Activated CD8-positive, alpha-beta memory T cell treated with anti-CD3 and anti-CD28 coated beads for 24 hours (primary cell): ENCODE data around the gene PTPRN2.
"Not testable (repeated sequence)": the region's sequence is repeated elsewhere in the genome, so short reads cannot be mapped to it uniquely, and the experiment has no call there.

ENCODE experiments used
- DNase-seq: peaks from one replicate; pipeline ENCODE4 v3.0.0-alpha.2; 2020

PTPRN2 gene

DNA sequence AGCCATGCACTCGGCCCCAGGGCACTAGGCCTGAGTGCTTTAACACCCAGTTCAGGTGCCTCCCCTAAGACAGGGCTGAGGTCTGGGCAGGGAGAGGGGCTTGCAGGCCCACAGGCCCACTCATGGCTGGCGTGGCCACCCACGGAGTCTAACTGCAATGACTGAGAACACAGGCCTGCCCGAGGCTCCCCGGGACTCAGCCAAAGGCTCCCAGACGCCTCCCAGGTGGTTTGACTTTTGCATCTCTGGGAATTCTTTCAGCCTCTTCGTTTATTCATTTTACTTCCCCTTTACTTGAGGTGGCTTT is 37.3 kb downstream of the PTPRN2 start:
- no peak for DNase-seq

DNA sequence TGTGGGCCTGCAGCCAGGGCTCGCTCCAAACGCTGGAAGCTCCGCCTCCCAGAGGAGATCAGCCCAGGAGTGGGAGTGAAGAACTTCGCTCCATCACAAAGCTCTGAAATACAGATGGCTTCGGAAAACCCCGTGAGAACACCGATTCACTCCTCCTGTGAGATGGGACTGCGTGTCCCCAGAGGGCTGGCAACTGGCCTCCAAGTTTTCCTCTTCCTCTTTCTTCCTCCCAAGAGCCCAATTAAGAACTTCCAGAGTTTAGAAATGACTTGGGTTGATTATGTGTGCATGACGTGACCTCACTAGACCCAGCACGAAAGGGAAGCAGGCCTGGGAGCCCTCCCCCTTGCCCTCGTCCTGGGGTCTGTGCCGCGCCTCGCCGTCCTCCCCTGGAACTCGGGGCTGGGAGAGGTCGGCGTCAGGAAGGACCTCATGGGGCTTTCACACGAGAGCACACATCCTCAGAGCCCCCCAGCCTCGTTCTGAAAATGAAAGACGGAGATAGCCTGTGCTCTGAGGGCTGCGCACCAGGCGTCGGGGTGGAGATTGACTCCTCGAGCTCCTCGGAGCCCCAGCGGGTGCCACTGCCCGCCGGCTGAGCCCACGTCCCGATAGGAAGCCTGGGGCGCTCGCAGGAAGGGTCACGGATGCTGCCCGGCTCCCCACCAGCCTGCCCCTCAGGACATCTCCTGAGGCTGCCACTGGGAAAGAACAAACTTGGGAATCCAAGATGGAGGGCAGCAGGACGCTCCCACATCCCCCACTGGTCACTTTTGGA is 37.8 kb downstream of the PTPRN2 start:
- no peak for DNase-seq

DNA sequence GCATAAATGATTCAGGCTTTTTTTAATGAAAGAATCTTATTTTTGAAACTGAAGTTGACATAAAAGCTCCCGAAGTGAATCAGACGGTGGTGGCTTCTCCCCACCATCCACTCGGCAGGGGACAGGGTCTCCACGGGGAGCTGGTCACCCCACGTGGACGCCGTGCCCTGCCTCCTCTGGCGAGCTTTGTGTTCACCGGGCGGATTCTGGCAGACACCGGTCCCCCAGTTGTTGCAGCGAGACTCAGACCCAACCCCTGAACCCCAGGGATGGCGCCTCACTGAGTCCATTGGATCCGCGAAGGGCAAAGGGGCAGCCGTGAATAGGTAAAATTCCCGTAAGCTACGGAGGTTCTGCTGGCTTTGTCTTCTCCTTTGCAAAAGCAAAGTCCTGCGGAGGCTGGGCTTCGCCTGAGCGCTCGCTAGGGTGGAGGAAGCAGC is 38.4 kb downstream of the PTPRN2 start:
- no peak for DNase-seq

DNA sequence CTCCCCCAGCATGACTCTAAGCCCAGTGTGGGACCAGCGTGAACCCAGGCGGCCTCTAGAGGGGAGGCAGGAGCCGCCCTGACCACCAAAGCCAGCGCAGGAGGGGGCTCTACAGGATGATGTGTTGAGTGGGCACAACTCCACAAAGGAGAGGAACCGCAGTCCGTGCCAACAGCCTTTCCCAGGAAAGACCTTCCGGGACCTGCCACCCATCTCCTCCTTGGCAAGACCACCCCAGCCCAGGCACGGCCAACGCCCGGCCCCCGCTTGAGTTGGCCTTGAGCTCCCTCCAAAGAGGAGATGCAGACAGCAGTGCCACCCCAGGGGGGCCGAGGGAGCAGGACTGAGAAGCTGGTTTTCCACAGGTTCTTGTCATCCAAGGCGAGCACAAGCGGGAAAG is 38.9 kb downstream of the PTPRN2 start:
- DNase-seq = no peak

DNA sequence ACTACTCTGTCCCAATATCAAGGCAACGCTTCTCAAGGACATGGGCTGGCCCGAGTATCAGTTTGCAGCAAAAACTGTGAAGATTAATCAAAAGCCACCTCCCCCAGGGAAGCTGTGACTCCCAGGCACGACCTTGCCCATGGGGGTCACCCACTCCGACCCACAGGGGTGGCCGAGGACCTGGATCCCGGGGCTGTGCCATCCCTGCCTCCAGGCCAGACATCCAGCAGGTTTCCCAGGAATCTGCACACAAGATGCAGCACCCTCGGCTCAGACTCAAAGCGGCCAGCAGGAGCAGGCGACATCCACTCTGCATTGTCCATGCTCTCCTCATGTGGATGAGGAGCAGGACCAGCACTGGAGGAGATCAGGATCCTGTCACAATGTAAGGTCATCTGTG is 39.8 kb downstream of the PTPRN2 start:
- no peak for DNase-seq

DNA sequence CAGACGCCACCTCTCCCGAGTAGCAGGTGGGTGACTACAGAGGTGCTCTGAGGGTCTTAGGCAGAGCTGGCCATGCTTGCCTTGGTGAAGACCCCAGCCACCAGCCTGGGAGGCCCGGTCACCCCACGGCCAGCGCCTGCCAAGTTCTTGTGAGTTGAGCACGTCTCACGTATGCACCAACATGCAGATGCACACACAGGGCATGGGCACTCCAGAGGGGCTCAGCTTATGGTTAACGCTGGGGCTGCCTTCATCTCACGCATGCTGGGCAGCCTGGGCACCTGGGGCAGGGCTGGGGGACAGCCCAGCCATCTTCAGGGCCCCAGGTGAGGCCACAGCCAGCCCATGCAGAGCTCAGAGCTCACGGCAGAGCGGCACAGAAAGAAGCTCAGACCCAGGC is 41.0 kb downstream of the PTPRN2 start:
- DNase-seq = no peak

DNA sequence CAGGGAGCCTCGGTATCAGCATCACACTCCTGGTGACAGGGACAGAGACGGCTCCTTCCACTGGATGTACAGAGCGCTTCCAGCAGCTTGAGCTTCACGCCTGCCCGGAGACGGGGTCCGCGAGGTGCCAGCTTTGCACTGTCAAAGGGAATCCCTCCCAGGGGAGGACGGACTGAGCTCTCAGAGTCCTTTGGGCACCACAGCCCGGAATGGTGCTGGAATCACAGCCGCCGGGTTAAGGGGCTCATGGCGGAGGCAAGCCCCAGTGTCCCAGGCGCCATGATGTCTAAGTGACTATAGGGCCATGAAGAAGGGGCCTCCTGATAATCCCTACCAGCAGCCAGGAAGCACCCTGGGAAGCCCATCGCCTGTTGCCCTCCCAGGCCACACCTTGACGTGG is 41.4 kb downstream of the PTPRN2 start:
- no peak for DNase-seq

DNA sequence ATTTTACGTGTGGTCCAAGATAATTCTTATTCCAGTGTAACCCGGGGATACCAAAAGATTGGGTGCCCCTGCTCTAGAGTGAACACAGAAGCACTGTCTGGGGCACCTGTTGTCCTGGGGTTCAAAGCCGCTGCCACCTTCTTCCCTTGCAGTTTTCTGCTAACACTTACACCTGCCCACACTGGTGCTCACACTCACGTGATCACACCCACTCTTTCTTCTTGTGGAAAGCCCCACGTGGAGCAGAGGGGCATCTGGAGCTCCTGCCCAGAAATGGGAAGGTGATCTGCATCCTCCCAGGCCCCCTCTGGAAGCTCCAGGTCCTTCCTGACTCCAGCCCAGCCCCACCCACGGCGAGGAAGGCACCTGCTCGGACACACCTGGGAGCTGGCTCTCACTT is 42.9 kb downstream of the PTPRN2 start:
- DNase-seq = no peak

DNA sequence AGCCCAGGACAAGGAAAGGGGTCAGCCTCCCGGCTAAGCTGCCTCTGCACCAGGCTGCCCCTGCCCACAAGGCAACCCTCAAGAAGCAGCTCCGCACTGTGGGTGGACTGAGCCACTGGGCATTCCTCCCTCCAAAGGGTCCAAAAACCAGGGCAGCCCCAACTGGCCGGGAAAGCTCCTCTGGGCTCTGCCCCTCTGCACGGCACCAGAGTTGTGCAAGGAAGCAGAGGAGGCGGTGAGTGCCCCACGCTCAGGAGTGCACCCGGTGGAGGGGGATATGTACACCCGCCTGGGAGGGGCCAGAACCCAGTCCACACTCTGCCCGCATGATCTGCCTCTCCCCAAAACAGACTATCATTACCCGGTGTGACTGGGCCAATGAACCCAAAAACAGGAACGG is 43.8 kb downstream of the PTPRN2 start:
- no peak for DNase-seq

DNA sequence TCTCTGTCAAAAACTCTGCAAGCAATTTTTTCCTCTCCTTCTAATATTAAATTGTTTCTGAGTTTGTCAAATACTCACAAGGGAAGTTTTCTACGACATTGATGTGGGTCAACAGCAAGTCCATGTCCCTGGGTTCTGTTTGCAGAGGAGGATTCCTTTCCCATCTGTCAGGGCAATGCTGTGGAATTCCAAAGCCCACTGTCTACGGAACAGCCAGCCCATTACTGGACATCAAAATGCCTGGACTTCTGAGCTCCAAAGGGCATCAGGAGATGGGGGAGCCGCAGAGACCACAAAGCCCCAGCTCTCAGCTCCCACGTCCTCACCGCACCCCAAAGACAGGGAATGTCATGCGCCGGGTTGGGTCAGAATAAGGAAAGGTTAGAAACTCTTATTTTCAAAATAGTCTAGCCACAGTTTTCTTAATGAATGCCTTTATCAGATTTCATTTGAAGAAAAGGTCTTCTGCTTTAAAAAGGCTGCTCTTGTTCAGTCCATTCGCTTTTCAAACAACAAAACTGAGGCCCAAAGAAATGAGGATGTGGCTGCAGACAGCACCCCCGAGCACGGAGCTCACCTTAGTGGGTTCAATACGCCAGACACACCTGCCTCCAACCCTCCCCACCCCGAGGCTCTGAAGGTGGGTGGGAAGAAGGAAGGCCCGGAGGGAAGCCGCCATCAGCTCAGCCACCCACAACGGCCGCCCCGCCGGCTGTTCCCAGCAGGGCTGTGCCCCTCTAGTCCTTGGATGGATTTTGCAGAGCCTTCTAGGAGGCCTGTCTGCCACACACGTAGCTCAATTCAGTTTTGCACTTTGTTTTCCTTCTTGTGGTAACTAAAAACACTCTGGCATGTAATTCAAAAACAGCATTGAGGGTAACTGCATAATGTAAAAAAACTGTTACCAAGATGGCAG is 44.7 kb downstream of the PTPRN2 start:
- DNase-seq = no peak

DNA sequence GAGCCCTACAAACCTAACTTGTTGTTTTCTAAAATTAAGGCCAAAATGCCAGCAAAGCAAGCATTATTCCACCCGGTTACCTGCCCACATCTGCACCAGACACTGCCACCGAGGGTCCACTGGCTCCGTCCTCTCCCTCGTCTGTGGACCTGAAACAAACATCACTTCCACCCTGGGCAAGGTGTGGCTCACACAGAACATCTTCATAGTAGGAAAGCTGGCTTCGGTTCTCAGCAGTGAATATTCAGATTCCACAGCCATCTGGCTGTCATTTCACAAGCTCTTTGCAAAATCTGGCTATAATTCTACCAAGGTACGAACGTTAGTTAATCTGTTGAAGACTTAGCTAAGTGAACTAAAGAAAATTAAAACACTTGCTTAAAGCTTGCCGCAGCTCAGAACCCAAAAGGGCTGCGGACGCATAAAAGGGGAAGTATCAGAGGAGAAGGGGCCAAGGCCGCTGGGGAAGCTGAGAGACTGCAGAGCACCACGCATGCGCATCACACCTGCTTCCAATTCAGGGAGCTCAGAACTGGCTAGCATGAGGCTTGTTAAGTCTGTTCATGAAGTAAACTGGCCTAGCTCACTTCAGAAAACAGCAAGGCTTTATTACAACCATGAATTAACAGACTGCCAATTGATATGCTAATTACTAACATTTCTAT is 46.1 kb downstream of the PTPRN2 start:
- DNase-seq = no peak

DNA sequence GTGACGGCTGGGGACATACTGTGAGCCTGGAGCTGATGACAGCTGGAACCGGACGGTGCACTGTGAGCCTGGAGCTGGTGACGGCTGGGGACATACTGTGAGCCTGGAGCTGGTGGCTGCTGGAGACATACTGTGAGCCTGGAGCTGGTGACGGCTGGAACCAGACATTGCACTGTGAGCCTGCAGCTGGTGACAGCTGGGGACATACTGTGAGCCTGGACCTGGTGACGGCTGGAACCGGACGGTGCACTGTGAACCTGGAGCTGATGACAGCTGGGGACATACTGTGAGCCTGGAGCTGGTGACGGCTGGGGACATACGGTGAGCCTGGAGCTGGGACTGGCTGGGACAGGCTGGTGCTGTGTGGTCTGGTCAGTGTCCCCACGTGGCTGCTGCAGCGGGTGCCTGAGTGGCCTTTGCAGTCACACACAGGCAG is 47.9 kb downstream of the PTPRN2 start:
- DNase-seq = no peak

DNA sequence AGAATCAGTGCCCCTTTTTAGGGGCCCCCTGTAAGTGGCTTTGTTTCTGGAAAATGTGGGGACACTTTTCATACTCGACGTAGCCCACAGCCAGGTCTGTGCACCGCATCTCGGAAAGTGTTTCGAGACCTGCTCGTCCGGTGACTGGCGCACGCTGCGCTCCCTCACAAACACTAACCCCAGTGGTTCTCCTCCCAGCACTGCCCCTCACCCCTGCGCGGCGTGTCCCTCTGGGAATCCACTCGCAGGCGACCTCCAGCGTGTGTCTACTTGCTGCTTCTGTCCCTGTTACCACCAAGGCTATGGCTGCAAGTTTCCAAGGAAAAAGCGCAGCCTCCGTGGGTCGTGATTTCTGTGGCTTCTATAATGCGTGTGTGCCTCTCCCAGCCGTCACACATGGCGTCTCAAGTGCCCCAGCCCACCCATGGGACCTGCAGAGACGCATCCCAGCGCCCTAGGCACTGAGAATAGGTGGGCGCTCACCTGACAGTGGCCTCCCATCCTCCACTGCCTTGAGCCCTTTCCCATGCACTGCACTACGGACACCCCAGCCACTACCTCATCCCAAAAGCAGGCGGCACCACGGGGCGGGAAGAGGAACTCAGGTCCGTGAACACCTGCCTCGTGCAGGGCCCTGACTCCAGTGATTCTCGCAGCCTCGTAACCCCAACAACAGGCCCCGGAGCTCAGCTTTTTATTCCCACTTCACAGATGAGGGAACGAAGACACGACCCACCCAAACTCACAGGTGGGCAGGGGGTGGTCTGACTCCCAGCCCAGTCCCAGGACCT is 49.3 kb downstream of the PTPRN2 start:
- no peak for DNase-seq

DNA sequence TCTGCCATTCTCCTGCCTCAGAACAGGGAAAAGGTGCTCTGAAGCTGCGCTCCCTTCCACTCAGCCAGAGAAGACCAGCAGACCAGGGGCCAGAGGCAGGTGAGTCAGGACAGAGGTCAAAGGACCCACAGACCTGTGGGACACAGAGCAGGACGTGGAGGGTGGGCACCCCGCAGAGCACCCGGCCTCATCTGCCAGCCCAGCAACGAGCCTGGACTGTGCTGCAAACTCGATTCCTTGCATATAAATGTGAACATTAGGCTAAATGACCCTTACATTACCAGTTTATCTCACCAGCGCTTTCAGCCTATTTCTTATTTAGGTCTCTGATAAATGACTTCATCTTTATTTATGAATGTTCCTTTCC is 50.1 kb downstream of the PTPRN2 start:
- no peak for DNase-seq

DNA sequence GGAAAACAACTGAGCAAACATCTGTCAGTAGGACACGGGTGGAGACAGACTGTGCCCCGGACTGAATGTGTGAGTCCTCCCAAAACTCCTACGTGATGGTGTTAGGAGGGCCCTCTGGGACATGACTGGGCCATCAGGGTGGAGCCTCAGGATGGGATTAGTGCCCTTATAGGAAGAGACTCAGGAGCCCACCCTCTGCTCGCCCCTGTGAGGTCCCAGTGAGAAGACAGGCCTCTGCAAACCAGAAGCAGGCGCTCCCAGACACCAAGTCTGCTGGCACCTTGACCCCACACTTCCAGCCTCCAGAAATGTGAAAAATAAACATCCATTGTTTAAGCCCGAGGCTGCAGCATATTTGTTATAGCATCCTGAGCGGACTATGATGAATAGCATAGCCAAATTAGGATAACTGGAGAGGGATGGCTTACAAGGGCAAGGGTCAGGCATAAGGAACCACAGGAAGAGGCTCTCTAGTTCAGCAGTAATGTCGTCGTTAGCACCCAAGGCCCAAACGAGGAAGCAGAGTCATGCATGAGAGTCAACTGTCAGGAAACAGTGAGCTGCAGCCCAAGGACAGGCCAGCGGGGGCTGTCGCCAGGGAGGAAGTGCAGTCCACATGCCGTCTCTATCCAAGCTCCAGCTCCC is 50.6 kb downstream of the PTPRN2 start:
- DNase-seq = no peak

DNA sequence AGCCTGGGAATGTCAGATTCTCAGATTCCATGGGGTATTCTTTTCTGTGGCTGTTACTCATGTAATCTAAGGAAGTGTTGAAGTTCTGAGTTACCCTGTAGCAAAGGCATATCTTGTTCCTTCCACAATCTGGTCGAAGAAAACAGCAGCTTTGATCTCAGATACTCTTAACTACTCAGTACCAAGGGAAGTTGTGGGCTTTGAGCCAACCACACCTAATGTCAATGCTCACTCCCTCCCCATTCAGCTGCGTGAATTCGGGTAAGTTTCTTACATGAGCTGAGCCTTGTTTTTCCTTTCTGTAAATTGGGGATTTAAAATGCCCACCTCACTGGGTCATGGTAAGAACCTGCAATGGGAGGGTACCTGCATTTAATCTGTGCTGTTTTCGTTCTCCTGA is 52.5 kb downstream of the PTPRN2 start:
- no peak for DNase-seq

DNA sequence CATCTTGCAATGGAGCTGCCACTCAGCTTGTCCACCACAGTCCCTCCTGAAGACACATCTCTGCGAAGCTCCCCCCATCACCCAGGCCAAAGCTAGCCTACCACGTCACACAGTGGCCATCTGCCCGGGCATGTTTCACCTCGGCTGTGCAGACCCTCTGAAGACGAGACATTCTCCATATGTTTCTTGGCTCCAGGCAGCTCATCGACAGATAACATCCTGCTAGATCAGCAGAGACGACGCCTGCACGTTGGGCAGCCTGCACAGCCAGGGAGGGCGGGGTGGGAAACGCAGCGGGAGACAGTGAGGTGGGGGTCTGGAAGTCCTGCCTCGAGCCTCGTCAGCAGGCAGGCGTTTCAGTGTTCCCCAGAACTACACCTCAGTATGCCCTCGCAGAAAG is 53.0 kb downstream of the PTPRN2 start:
- no peak for DNase-seq

DNA sequence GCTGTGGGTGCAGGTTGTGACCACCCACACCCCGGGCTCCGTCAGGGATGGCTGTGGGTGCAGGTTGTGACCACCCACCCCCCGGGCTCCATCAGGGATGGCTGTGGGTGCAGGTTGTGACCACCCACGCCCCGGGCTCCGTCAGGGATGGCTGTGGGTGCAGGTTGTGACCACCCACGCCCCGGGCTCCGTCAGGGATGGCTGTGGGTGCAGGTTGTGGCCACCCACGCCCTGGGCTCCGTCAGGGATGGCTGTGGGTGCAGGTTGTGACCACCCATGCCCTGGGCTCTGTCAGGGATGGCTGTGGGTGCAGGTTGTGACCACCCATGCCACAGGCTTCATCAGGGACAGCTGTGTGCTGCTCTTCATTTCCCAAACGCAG is 53.5 kb downstream of the PTPRN2 start:
- DNase-seq = not testable (repeated sequence)

DNA sequence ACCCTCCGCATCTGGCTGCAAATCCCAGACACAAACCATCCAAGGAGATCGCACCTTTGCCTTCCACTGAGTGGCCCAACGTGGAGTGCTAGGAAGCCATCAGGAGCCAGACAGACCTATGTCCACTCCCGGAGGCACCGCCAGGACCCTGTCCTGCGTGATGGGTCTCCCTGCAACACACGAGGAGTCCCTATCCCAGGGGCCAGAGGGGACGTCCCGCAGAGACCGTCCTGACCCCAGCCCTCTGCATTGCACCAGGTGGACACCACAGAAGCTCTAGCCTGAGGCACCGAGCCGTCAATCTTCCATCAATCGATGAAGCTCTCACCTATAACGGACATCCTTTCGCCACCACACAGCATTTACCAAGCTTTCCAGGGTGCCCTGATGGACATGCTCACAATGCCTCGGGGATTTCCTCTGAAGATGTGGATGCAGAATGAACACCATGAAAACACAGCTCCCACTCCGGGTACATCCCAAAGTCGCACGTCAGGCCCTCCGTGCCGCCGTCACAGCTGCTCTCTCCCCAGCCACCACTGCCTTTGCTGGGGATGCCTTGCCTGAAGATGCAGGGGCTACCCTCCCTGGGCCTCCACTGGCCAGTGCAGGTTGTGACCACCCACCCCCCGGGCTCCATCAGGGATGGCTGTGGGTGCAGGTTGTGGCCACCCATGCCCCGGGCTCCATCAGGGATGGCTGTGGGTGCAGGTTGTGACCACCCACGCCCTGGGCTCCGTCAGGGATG is 54.1 kb downstream of the PTPRN2 start:
- DNase-seq = no peak

DNA sequence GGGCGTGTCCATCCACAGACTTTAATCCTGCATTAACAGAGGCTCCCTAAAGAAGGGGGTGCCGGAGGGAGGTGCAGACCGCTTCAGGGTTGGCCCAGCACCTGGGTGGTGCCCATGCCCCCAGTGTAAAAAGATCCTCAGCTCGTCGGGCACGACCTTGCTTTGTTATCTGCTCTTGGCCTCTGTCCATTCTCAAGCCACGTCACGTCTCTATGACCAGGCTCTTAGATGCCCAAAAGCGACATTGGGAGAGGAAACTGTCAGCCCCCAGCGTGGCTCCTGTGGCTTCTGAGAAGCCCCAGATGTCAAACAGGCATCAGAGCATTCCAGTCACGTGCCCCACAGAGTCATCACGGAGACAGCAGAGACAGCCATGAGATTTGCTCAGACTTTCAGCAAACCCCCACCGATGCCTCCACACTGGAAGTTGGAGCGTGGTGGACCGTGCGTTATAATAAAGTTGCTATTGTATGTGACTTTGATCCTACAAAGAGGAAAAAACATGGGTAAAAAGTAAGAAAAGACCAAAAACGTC is 55.5 kb downstream of the PTPRN2 start:
- no peak for DNase-seq

DNA sequence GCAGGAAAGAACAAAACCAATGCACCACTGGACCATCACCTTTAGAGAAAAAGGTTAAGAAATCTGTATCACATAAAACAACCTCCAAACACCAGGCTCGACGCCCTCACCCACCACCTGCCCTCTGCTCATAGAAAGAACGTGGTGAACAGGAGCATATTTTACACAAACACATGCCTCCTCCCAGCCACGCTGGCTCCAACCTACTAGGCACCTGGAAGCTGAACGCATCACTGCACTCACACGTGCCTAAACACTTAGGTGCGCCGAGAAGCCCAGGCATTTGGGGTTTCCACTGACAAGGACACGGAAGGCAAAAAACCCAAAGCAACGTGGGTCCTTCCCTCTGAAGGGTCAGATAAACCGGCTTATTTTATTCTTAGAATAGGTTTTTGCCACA is 56.0 kb downstream of the PTPRN2 start:
- DNase-seq = no peak
